Bronchial smooth muscle cell (primary cell): ENCODE measurements around the gene OR7C2. TPM values are rescaled to one million over a fixed set of nuclear protein-coding genes. Genes with fewer than 3 reads are reported as not detected.

Experiments used
- total RNA-seq: library from RNA; depleted of rRNA; stranded (reverse); fragments of >200 nt; gene quantifications from 2 replicates; pipeline ENCODE4 v1.2.1, GENCODE V29; 2014

The OR7C2 gene
- not detected in 2 replicates for total RNA-seq

GRCh38 chr19:14941189-14941588 is at the start of gene OR7C2:
Gene OR7C2, plus strand, starts transcription at chr19:14941489. Its CDS starts 0 bp downstream, at chr19:14941489.

GRCh38 chr19:14979476-14980255 is 38.4 kb downstream of the OR7C2 start, which contains the start of gene SLC1A6:
Gene SLC1A6, minus strand, starts transcription at chr19:14979864. Its CDS starts 6,954 bp downstream, at chr19:14972910.

Other genes with a start within 250 kb of the OR7C2 start
- under 0.01 TPM in 1 of 2 replicates, not detected in the other for gene ADGRE2, start 162.9 kb upstream of the OR7C2 start, total RNA-seq
- gene OR7A5, start 106.3 kb upstream of the OR7C2 start, total RNA-seq: not detected in 2 replicates
- not detected in 2 replicates for gene OR7C1, start 106.3 kb upstream of the OR7C2 start, total RNA-seq
- not detected in 2 replicates for gene OR7A10, start 92.6 kb upstream of the OR7C2 start, total RNA-seq
- not detected in 2 replicates for gene OR7A17, start 55.4 kb upstream of the OR7C2 start, total RNA-seq
- gene SLC1A6, start 38.4 kb downstream of the OR7C2 start, total RNA-seq: not detected in 2 replicates
- not detected in 2 replicates for gene CASP14, start 108.0 kb downstream of the OR7C2 start, total RNA-seq
- gene OR1I1, start 140.7 kb downstream of the OR7C2 start, total RNA-seq: 0.26 TPM in 1 of 2 replicates, not detected in the other
- gene SYDE1, start 165.9 kb downstream of the OR7C2 start, total RNA-seq: 10.1 TPM in 2 replicates